ENCODE data around the gene AGBL1.

AGBL1 gene

DNA sequence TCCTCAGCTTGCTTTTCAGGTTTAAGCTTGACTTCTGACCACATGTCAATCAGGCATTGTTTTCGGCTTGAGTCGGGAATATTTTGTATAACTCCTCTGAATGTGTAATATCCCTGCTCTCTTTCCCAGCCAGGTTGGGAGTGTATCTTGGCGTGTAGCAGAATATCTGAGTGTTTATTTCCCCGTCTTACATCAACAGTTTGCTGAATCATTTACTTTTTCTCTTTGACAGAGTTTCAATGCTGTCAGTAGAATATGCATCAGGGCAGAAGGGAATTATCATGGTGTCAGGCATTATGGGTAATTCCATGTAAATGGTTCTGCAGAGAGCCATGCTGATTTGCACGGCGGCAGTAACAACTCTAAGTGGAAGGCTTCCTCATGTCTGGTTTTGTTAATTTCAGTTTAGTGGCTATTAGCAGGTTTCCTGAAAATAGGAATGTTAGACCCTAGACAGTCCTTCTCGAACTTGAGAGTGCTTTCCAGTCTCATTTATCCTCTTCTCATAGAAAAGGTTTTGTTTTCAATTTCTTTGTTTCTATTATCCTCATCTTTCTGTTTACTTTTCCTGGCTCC, 566.3 kb downstream of the AGBL1 start:
- no peak for DNase-seq (ENCODE audit: low spot score)

DNA sequence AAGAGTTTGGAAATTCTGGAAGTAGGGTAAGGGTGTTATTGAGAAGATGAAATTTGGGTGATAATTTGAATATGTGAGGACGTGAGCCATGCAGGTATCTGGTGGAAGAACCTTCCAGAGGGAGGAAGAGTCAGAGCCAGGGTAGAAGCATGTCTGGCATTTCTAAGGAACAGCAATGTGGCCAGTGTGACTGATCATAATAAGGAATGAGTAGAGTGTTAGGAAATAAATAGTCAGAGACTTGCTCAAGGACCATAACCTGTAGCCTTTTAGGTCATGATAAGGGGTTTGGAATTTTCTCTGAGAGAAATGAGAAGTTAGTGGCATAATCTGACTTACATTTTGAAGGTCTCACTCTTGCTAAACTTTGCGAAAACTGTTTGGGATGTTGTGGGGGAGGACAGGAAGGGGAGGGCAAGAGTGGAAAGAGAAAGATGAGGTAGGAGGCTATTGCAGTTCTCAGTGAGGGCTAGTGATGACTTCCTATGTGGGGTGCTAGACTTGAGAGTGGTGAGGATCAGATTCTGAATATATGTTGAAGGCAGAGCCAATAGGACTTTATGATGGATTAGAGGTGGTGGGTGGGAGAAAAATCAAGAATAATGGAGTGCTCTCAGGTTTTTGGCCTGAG, 568.3 kb downstream of the AGBL1 start:
- DNase-seq (ENCODE audit: low spot score) = no peak

DNA sequence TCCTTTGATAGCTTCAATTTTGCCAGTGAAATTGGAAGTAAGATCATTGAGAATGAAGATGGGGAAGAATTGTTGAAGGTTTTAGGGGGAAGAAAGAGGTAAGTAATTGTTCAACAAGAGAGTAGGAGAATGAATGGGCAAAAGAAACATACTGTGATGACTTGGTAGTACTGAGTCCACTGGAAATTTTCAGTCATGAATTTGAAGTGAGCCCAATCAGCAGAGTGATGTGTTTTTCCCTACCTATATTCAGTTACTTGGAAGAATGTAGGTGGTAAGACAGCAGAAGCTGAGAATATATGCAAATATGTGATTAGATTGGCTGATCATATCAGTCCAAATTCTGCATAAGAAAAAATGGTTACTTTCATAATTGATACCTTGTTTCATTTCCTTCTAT, 569.6 kb downstream of the AGBL1 start:
- no peak for DNase-seq (ENCODE audit: low spot score)

- no peak for DNase-seq (ENCODE audit: low spot score)
Observed at GRCh38 chr15:86650094-86650493, 570.4 kb downstream of the AGBL1 start.

DNA sequence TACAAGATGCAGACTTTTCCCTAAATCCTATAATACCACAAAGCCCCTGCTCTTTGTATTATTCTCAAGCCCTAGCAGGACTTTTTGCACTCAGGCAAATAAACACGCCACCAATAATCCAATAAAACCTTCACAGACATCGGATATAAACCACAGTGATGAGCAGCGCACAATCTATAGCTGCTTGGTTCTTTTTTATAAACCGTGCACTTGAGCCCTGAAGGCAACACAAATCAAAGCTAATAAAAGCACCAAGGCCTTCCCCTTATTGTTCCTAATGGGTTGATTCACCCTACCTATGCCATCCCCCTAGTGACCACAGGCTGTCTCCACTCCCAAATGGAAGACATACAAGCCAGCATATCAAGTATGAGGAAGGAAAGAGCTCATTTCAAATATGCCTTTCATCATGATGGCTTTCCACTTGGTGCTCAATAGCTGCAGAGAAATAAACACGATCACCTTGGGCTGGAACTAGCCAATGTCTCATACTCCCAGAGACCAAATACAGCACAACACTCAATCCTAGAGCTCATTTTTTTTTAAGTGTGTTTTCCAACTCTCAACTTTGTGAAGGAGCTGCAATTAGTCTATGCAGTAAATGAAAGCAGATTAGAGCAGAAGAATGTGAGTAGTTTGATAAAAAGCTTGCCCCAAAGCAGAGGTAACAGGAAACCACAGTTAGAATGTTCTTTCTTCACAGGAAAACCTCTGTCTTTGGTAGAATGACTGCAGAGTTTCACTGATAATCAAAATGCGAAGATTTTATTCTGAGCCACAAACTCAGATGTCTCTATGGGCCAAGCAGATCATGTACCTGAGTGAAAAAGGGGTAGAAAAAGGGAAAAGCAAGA, 573.9 kb downstream of the AGBL1 start:
- no peak for DNase-seq (ENCODE audit: low spot score)

DNA sequence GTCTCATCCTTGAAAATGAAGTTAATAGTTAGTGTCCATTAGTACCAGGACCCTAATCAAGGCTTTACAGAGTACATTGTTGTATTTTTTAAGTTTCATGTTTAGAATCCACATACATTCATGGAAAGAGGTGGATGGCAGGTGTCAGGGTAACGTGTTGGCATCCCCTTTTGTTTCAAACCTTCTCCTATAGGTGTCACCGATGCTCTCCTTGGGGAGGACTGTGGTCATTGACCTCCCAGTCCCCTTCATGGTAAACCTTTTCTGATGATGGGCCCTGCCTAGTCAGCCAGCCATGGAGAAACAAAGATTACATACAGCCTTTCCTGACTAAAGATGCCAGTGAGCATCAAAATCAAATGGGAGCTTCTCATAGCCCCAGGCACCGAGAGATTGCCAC, 574.8 kb downstream of the AGBL1 start:
- DNase-seq (ENCODE audit: low spot score) = no peak

DNA sequence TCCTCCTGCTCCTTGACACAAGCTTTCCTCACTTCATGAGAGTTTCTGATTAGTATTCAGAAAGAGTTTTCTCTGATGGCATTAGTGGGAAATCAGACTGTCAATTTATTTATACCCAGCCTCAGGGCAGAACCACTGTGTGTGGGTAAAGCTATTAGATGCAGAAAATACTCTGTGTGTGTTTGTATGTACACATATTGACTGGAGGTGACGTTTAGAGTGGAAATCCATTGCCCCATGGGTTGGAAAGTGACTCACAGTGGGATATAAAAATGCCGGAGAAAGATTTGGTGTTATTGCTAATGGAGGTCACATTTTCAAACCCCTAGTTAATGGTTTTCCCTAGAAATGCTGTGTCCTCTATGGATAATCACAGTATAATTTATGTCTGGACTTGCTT, 577.6 kb downstream of the AGBL1 start:
- DNase-seq (ENCODE audit: low spot score) = no peak

- no peak for DNase-seq (ENCODE audit: low spot score)
Observed at GRCh38 chr15:86659724-86660411, 580.2 kb downstream of the AGBL1 start.

DNA sequence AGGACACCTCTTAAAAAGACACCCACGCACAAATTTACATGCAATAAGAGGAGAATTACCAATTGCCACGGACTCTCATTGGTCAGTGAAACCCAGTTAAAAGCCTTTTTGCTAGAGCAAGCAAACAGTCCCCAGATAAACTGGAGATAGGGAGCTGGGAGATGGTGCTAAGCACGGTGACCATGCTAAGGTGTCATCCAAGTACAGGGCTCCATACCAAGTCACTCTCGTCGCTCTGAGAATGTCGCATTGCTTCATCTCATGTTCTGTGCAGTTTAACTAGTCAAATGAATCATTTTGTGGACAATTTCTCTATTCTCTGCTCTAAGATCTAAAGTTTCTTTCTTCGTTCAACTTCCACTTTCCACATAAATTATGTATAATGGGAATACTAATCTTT, 581.9 kb downstream of the AGBL1 start:
- no peak for DNase-seq (ENCODE audit: low spot score)

- DNase-seq (ENCODE audit: low spot score) = no peak
Observed at GRCh38 chr15:86663304-86663703, 583.6 kb downstream of the AGBL1 start.

GRCh38 chr15:86663979-86664378, 584.3 kb downstream of the AGBL1 start:
- no peak for DNase-seq (ENCODE audit: low spot score)

DNA sequence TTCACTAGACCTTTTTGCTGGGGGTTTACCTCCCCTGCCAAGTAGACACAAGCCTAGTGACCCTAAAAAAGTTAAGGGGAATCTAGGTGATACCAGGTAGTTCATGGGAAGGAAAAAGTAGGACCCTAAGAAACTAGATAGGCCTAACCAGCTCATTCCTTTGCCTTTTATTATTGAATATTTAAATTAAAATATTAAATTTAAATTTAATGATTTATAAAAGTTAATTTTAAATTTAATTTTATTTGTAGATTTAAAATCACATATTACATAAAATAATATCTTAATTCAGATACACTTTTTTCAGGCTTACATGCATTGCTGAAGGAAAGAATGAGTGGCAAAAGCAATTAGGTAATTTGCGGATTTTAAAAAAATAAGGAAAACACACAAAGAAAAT, 584.9 kb downstream of the AGBL1 start:
- no peak for DNase-seq (ENCODE audit: low spot score)

- DNase-seq (ENCODE audit: low spot score) = no peak
Observed at GRCh38 chr15:86676002-86676401, 596.3 kb downstream of the AGBL1 start.

- DNase-seq (ENCODE audit: low spot score) = peak; percentile 52
Observed at GRCh38 chr15:86677278-86677677, 597.6 kb downstream of the AGBL1 start.

GRCh38 chr15:86685263-86685662, 605.6 kb downstream of the AGBL1 start:
- no peak for DNase-seq (ENCODE audit: low spot score)

DNA sequence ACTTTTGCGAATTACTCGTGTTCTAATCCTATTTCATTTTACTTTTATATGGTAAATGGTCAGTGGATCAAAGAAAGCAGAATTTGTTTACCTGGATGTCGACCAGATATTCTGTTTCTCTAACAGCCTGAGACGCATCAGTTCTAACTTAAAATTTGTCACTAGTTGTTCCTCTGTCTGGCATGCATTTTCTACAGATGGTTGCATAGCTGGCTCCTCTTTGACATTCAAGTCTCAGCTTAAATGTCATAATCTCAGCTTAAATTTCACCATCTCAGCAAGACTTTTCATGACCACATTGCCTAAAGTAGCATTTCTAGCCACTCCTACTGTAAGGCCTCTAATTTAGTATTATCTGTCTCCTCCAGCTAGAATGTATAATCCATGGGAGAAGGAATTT, 609.3 kb downstream of the AGBL1 start:
- no peak for DNase-seq (ENCODE audit: low spot score)

DNA sequence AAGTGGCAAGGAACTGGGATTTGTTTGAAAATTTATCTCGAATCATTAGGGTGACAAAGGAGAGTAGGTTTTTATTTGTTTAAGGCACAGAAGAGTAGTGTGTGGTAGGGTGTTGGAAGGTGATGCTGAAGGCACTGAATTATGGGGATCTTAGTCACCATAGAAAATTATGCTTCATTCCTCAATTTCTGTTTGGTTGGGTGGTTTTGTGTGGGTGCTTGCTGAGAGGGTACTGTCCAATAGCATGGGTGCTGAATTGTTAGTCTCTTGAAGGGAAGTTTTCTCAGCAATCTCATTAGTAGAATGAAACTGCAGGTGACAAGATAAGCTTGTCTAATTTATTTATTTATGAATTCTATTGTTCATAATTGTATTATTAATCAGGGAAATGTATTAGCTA, 610.9 kb downstream of the AGBL1 start:
- DNase-seq (ENCODE audit: low spot score) = no peak

- DNase-seq (ENCODE audit: low spot score) = no peak
Observed at GRCh38 chr15:86691091-86691663, 611.5 kb downstream of the AGBL1 start.

- DNase-seq (ENCODE audit: low spot score) = no peak
Observed at GRCh38 chr15:86700864-86701610, 621.4 kb downstream of the AGBL1 start.

DNA sequence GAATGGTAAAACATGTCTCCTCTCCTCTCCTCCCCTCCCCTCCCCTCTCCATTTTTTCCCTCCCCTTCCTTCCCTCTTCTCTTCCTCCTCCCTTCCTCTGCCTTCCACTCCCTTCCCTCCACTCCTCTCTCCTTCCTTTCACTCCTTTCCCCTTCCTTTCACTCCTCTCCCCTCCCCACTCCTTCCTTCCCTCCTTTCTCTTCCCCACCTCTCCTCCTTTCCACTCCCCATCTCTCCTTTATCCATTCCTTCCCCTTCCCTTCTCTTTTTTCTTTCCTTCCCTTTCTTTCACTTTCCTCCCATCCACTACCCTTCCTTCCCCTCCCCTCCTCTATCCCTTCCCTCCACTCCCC, 621.9 kb downstream of the AGBL1 start:
- DNase-seq (ENCODE audit: low spot score) = no peak

DNA sequence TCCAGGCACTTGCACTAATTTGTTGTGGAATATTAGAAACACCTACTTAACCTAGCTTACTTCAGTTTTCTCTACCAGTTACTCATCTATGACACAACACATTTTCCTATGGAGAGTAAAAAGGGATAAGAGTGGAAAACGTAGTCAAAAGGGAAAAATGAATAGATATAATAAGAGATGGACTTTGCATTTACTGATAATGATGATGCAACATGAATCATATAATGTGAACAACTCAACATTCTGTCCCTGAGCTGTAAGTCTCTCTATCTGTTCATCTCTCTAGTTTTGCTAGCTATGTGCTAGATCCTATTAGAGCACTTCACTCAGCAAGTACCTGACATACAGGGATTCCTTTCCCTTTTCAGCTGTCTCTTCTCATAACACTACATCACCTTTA, 627.1 kb downstream of the AGBL1 start:
- DNase-seq (ENCODE audit: low spot score) = no peak

DNA sequence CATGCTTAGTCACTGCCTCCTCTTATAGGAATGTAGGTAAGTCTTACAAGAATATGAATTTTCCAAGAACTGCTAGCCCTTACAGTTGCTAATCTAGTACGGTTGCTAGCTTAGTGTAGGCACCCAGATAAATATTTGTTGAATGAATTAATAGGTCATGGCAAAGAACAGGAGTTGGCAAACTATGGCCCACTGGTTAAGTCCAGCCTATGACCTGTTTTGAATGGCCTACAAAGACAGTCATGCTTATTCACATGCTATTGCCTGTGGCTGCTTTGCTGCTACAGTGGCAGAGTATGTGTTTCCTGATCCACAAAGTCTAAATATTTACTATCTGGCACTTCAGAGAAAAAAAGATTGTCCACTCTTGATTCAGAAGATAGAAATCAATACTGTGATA, 631.8 kb downstream of the AGBL1 start:
- DNase-seq (ENCODE audit: low spot score) = no peak
